ENCODE results near the gene VAV2. TPM values are rescaled to one million over a fixed set of nuclear protein-coding genes. Genes with fewer than 3 reads are reported as not detected.

VAV2 gene
- total RNA-seq, 4 donors from 2014 or later, result 15.0 to 25.7 (median 20.5) TPM

DNA sequence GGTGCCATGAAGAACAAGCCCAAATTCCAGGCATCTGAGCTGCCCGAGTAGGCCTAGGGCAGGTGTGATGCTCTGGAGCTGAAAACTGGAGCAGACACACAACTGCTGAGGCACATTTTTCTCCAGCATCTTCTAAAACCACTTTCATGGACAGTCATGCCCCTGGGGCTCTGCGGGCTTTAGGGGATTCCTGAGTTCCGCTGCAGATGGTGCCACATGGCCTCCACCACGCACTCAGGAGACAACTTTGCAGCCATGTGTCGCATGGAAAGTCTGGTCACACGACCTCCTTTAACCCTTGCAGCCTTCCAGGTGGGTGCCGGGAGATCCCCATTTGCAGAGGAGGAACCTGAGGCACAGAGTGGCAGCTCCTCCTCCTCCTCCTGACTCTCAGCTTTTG, 141.2 kb downstream of the VAV2 start:
- DNase-seq, result no peak
- H3K27me3 ChIP-seq, result no peaks in the 10 kb centered on the region
- peaks cover 15 to 25% of the 10 kb centered on the region in 2 donors for H3K4me1 ChIP-seq
- no peaks in the 10 kb centered on the region for H3K9me3 ChIP-seq
- no peak for TF ChIP-seq CTCF (IDR thresholded peaks at IDR 0.05)
- TF ChIP-seq POLR2A (IDR thresholded peaks at IDR 0.05), result no peak
- 87 to 93% methylated on average over 6 to 7 of the region's 7 CpGs for whole genome bisulfite sequencing, 2 donors
- no peak overlapping the region for H3K27ac ChIP-seq
- intact Hi-C loops (cut with DNase I), result no loop called here
- no peak overlapping the region for H3K4me3 ChIP-seq (replicated peaks in 1 of 3)
- H3K36me3 ChIP-seq, result no peaks in the 10 kb centered on the region

- Histone ChIP-seq H3K36me3 (no peaks in the 10 kb centered on the region), H3K27ac (peak overlapping the region in 1 of 3 donors; percentile 23), H3K27me3 (no peaks in the 10 kb centered on the region), H3K4me1 (peaks cover 7 to 22% of the 10 kb centered on the region in 2 donors), H3K9me3 (no peaks in the 10 kb centered on the region), H3K4me3 (replicated peaks in 1 of 3) (no peak overlapping the region)
- intact Hi-C loops (cut with DNase I), result no loop called here
- no peak for DNase-seq
- TF ChIP-seq POLR2A (IDR thresholded peaks at IDR 0.05), result no peak
- TF ChIP-seq CTCF (IDR thresholded peaks at IDR 0.05), result no peak
- WGBS, 2 donors, result 98% methylated on average over 6 to 7 of the region's 9 CpGs
These were observed 142.0 kb downstream of the VAV2 start for GRCh38 chr9:133850161-133850560.

DNA sequence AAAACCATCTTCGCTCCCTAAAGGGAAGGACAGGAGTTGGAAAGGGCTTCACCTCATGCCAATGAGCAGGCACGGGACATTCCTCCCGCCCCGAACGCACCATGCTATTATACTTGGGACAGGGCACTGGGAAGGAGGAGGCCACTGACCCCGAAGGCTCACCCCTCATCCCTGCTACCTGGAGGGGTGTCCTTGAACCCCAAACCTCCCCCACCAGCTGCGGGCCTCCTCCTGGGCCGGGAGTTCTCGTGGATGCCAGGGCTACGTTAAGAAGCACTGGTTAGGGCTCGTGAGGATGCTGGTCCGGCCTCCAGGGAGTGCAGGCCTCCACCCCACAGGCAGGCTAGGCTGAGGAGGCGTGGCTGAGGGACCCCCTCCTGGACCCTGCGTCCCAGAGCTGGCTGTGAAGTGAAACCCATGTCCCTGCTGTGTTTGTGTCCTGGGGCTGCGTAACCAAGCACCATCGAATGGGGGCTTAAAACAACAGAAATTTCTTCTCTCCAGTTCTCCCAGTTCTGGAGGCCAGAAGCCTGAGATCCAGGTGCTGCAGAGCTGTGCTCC, 142.9 kb downstream of the VAV2 start:
- 82% methylated on average over 13 to 14 of the region's 16 CpGs for WGBS, 2 donors
- no peak for TF ChIP-seq CTCF (IDR thresholded peaks at IDR 0.05)
- TF ChIP-seq POLR2A (IDR thresholded peaks at IDR 0.05), result no peak
- no peak overlapping the region for H3K4me3 ChIP-seq (replicated peaks in 1 of 3)
- H3K27ac ChIP-seq, result peak overlapping the region in 2 of 3 donors; percentile 18 to 43
- H3K9me3 ChIP-seq, result no peaks in the 10 kb centered on the region
- H3K4me1 ChIP-seq, result peaks cover 6 to 27% of the 10 kb centered on the region in 2 donors
- DNase-seq, result peak; percentile 51 to 59
- no peaks in the 10 kb centered on the region for H3K27me3 ChIP-seq
- intact Hi-C loops (cut with DNase I), result no loop called here
- H3K36me3 ChIP-seq, result no peaks in the 10 kb centered on the region

DNA sequence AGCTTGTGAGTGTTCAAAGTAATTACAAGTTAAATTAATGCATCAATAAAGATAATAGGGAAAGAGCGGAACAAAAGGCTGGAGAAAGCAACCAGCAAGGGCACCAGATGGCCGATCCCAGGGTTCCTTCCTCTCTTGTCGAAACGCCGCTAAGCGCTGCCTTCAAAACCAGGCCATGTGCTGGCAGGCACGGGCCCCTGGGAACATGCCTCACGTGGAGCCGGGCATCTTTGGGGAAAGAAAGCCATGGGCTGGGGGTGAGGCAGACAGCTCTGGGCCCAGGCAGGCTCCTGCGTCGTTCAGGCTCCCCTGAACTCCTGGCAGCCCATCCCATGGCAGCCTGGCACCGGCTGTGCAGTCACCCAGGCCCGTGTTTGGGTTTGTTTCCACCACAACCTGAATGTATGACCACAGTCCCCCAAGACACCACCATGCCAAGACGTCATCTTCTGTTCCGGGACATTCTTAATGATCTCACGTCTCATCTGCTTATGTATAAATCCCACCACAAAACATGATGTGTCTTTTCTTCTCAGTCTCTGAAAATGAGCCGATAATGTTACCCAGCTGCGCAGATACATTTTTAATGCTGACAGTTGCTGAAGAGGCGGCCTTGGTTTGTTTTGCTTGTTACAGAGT, 143.5 kb downstream of the VAV2 start:
- Histone ChIP-seq H3K4me3 (replicated peaks in 1 of 3) (no peak overlapping the region), H3K9me3 (no peaks in the 10 kb centered on the region), H3K27me3 (no peaks in the 10 kb centered on the region), H3K27ac (peak overlapping the region in 1 of 3 donors; percentile 43), H3K4me1 (peaks cover 6 to 28% of the 10 kb centered on the region in 2 donors), H3K36me3 (no peaks in the 10 kb centered on the region)
- WGBS, 2 donors, result 91 to 92% methylated on average over 19 of the region's 19 CpGs
- no peak for TF ChIP-seq CTCF (IDR thresholded peaks at IDR 0.05)
- no peak for TF ChIP-seq POLR2A (IDR thresholded peaks at IDR 0.05)
- DNase-seq, result no peak
- intact Hi-C loops (cut with DNase I), result no loop called here

- WGBS, 2 donors, result 93 to 95% methylated on average over 11 to 14 of the region's 18 CpGs
- TF ChIP-seq CTCF (IDR thresholded peaks at IDR 0.05), result no peak
- no peak for TF ChIP-seq POLR2A (IDR thresholded peaks at IDR 0.05)
- no peaks in the 10 kb centered on the region for H3K9me3 ChIP-seq
- no peak for DNase-seq
- intact Hi-C loops (cut with DNase I), result no loop called here
- H3K4me3 ChIP-seq (replicated peaks in 1 of 3), result no peak overlapping the region
- H3K27ac ChIP-seq, result peak overlapping the region in 1 of 3 donors; percentile 17
- no peaks in the 10 kb centered on the region for H3K36me3 ChIP-seq
- H3K4me1 ChIP-seq, result peaks cover 6 to 28% of the 10 kb centered on the region in 2 donors
- H3K27me3 ChIP-seq, result no peaks in the 10 kb centered on the region
These were observed 145.5 kb downstream of the VAV2 start for GRCh38 chr9:133846483-133847090.
